GM19099 (cell line): Measurements from ENCODE around the gene ADGRE3.
A peak's percentile ranks its signal among the peaks of the same experiment; 100 is the strongest.

Experiments
- POLR2A ChIP-seq: IDR thresholded peaks from 3 replicates; pipeline ENCODE4 v1.6.1; 2011; ENCODE audit warnings: low read depth; ENCODE audit not compliant: insufficient read length; ENCODE audit errors: extremely low read depth

ADGRE3 gene

GRCh38 chr19:14632286-14632685 is 42.4 kb downstream of the ADGRE3 start:
- no peak for TF ChIP-seq POLR2A

GRCh38 chr19:14629557-14629956 is 45.1 kb downstream of the ADGRE3 start:
- TF ChIP-seq POLR2A: no peak

GRCh38 chr19:14619404-14619803 is 55.2 kb downstream of the ADGRE3 start:
- TF ChIP-seq POLR2A: no peak

GRCh38 chr19:14616407-14616806 is 58.2 kb downstream of the ADGRE3 start:
- TF ChIP-seq POLR2A: no peak

- TF ChIP-seq POLR2A: no peak
Measured at GRCh38 chr19:14615623-14616022, 59.0 kb downstream of the ADGRE3 start.

GRCh38 chr19:14614099-14614412 is 60.6 kb downstream of the ADGRE3 start:
- no peak for TF ChIP-seq POLR2A

- no peak for TF ChIP-seq POLR2A
Measured at GRCh38 chr19:14612657-14613056, 62.0 kb downstream of the ADGRE3 start.

- no peak for TF ChIP-seq POLR2A
Measured at GRCh38 chr19:14611051-14611450, 63.6 kb downstream of the ADGRE3 start.

- no peak for TF ChIP-seq POLR2A
Measured at GRCh38 chr19:14606627-14607026, 68.0 kb downstream of the ADGRE3 start.

- no peak for TF ChIP-seq POLR2A
Measured at GRCh38 chr19:14603990-14604387, 70.7 kb downstream of the ADGRE3 start.

- TF ChIP-seq POLR2A: no peak
Measured at GRCh38 chr19:14599548-14600147, 75.0 kb downstream of the ADGRE3 start.

GRCh38 chr19:14595558-14595957 is 79.1 kb downstream of the ADGRE3 start:
- no peak for TF ChIP-seq POLR2A

GRCh38 chr19:14582894-14583340 is 91.7 kb downstream of the ADGRE3 start, which contains the start of gene CLEC17A:
Gene CLEC17A, plus strand, starts transcription at chr19:14583084. Its CDS starts 77 bp downstream, at chr19:14583161.
- TF ChIP-seq POLR2A: peak; percentile 96

- TF ChIP-seq POLR2A: no peak
Measured at GRCh38 chr19:14580623-14581237, 93.9 kb downstream of the ADGRE3 start.

- peak; percentile 39 for TF ChIP-seq POLR2A
Measured at GRCh38 chr19:14577885-14578427, 96.7 kb downstream of the ADGRE3 start.

GRCh38 chr19:14577264-14577663 is 97.4 kb downstream of the ADGRE3 start:
- no peak for TF ChIP-seq POLR2A
